HG02885 (cell line): ENCODE data around the gene ATAT1.
A peak's percentile ranks its signal among the peaks of the same experiment; 100 is the strongest.

Experiments used
- ATAC-seq: cut with Tn5 transposase; IDR thresholded peaks from one replicate; pipeline ENCODE4 v1.9.1; 2021; ENCODE audit warnings: mild to moderate bottlenecking; ENCODE audit not compliant: unreplicated experiment, poor library complexity

ATAT1 gene

DNA sequence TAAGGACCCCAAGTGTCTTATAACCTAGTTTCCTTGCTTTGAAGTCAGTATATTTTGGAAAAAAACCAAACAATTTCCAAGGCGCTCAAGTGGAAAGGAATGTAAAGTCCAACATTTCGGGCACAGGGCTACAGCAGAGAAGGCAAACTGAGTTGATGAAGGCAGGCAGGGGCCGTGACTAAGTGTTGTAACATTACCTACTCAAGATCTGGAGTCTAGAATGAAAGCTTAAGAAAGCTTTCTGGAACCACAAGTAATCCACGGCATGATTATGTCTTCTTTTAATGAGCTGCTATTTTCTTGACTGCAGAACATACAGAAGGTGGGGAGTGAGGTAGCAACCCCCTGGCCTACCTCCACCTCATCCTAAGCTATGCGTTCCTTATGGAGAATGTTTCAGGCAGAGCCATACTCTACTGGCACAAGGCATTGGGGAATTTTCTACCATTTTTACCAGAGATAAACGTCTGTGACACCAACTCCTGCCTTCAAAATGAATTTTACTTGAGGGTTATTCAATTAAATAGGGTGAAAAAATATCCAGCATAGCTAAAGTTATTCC, 13.9 kb upstream of the ATAT1 start:
- no peak for ATAC-seq

DNA sequence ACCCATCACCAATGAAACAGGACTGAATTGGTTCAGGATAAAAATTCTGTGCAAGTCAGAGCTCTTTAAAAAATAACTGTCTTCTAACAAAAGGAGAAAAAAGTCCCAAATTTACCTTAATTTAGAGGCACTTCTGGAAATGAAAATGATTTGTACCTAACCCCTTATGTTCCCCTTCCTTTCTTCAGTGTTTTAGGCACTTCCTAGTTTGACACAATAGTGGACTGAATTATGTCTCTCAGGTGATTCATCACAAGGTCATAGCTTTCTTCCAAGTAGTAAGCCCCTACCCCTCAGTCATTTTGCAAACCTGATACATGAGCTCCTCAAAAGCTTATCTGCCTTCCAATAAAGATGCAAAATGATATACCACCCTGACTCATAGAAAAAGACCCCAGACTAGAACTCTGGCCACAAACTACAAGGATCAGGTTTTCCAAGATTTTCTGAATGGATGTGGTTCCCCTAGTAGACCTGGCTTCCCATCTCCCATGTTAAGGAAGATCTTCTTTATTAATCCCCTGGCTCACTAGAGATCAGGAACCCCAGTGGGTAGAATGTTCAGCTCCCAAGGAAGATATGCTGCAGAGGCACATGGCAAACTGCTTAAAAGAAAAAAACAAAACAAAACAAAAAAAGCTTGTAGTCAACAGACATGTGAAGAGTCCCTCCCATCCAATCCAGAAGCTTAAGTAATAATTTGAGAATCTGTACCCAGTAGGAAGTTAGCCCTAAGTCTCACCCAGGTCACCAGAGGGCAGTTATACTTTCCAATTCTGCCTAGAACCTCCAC, 13.2 kb upstream of the ATAT1 start:
- ATAC-seq = no peak

DNA sequence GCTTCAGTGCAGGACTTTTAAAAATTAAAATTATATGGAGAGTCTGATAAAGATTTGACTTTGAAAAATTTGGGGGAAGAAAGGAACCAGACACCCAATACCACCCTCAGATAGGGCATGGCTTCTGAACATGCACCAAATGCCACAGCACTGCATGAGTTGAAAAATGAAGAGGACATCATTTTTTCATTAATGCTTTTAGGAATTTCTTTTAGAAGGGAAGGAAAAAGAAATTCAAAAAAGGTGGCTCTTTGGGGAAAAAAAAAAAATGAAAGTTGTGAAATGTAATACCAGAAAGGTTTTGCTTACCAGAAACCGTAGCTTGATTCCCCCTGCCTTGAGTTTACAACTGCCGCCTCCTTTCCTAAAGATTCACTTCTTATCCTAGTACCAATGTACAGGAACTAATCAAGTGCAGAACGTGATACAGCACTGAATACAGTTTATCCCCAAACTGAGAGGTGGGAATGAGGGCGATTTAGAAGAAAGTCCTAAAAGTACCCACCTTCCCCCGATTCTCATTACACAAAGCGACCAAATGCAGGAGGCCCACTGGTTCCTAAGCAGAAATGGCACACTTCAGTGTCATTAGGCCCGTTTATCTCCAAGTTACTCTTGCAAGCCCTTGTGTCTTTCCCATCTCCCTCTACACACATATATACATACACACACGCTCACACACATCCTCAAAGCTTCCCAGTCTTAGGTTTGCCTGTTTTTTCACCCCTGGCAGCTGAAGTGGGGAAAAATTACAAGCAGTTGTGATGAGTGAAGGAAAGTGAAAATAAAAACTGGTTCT, 12.4 kb upstream of the ATAT1 start:
- ATAC-seq = no peak

DNA sequence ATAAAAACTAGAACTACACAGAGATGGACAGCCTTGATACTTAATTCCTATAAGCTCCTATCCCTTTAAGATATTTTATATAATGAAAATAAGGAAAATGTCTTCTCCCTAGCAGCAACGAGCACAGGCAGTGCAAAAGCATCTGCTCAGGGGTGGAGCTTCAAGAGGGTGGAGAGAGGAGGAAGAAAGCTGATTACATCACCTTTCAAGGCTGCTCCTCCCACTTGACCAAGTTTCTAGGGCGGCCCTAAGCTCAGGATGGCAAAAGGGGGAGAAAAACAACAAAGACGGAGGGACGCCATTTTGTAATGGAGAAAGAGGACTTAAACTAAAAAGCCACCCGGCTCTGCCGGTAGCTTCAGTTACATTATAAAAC, 11.8 kb upstream of the ATAT1 start:
- peak; percentile 48 for ATAC-seq

DNA sequence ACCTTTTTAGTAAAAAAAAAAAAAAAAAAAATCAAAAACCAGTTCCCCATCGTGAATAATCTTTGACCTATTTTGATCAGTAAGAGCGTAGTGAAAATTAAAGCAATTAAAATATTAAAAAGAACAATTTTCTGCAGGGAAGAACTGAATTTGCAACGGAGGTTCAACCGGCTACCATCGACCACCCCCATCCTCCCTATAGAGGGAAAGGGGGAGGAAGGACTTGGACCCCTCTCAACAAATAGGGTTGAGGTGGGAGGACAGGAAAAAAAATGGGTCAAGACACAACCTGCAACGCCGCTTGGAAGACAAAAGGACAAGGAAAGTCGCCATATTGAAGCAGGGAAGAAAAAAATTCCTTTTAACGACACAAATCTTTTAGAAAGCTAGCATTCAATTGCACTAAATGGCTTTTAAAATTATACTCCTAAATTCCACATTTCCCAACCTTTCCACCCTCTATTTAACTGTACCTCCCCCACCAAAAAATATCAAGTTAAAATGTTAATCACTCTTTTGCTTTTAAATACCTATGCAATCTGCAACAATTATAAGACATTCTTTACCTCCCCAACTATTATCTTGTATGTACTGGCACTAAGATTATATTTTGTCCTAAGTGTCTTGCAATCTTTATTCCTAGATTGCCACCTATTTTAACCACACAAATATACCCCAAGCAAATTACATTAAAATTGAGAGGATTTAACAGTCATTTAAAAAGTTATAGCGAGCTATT, 11.3 kb upstream of the ATAT1 start:
- ATAC-seq = no peak

DNA sequence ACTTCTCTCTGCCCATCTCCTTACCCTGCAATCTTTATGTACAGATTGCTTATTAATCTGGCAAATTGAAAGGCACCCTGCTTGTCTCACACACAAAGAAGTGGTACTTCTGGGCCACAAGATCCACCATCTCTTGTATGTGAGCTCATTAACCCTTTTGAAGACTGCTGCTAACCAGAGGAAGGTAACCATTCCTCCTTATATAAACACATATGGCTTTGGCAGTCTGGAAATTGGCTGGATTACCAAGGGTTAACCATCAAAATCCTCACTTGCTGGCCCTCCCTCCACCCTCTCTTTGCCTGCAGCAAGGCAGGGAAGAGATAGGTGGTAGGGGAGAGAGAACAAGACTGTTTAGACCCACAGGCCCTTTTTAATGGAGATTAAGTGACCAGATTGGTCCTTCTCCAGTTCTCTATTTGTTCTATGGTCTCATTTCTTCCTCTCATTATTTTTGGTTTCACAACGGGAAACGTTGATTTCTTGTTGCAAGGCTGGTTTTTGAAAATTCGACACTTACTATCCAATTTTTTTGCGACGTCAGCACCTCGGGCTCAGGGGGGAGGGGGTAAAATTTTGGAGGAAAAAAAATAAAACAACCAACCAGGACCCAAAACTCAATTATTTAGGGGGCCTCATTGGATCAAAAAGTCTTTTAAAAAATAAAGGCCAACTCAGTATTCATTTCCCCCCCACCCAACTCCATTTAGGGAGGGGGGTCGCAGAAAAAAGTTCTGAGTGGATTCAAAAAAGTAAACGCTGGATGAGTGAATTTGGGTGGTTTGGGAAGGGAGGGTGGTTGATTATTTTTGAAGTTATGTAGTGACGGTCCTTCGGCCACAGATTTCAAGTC, 10.5 kb upstream of the ATAT1 start:
- ATAC-seq = no peak

DNA sequence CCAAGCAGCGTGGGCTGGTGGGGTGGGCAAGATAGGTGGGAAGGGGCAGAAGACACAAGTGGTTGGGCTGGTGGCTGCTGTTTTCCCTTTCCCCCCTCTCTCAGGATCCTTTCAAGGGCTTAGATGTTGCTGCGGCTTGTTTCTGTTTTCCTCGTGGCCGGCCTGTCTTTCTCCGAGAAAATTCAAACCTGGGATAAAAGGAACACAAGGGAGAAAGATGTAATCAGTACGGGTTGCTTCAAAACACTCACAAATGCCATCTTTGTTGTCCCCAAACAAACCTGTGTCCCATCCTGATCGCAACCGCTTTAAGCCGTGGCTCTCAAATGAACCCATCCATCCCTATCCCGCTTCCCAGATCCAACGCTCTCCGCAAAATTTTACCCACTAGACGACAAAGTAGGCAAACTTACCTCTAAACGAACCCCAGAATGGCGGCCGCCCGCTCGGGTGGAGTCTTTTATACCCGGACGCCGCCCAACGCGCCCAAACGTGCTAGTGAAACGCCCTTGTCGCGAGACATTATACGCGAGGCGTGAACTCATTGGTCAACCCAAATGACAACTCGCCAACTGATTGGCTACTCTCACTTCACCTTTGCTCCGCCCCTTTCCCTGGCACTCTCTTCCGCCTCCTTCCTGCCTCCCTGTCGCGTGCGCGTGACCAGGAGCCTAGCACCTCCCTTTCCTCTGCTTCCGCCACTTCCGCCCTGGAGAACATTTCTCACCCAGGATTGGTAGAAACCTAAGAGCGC, 9.7 kb upstream of the ATAT1 start, which contains the start of gene PPP1R10:
Gene PPP1R10, minus strand, starts transcription at position 433 of the 754 bp plus-strand sequence. CDS start 7,299 bp downstream, outside the sequence.
- peak; percentile 85 for ATAC-seq

DNA sequence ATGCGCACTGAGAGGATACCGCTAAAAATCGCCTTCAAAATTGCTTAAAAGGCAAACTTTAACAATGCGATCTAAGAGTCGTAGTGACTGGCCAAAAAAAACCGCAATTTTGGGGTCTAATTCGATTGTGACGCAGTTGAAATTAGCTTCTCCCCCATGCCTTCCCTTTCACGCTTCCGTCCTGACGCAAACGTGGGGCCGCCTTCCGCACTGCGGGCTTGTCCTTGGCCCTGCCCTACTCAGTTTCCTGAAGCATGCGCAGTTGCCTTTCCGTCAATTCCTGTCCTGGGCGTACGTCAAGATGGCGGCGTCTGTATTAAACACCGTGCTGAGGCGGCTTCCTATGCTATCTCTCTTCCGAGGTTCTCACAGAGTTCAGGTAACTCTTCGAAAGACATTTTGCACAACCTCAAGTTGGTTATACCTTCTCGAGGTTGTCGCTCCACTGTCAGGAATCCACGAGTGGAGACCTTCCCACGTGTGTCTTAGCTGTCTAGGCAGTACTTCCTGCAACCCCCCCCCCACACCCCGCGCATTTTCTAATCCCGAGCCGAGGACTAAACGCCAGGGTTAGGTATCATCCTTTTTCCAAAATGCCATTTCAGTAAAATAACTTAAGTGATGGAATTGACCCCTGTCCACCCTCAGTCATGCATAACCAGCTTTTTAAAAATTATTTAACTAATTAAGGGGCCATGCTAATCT, 9.0 kb upstream of the ATAT1 start, which contains the start of gene MRPS18B:
Gene MRPS18B, plus strand, starts transcription at position 276 of the 705 bp plus-strand sequence. Its CDS starts 26 bp downstream, at position 302.
- ATAC-seq = peak; percentile 77

DNA sequence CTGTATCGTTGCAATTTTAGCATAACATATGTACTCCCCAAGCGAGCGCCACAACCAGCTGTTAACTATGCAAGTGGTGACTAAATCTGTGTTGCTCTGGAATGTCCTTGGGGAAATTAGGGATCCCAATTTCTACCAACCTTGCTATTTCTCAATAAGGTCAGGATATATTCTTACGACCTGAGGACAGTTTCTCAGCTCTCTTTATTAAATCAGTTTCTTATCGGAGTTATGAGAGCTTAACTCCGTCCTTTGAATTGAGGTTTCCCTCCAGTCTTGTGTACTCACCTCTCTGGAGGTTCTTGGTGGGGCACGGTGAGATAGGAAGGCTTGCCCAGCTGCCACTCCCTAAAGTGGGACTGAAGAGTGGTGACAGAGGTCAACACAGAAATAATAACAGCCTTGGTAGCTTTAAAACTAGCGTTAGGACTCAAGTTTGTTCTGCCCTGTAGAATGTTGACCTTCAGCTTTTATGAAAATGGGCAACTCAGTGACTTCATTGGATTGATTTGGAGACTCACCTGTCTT, 8.3 kb upstream of the ATAT1 start:
- ATAC-seq = no peak

DNA sequence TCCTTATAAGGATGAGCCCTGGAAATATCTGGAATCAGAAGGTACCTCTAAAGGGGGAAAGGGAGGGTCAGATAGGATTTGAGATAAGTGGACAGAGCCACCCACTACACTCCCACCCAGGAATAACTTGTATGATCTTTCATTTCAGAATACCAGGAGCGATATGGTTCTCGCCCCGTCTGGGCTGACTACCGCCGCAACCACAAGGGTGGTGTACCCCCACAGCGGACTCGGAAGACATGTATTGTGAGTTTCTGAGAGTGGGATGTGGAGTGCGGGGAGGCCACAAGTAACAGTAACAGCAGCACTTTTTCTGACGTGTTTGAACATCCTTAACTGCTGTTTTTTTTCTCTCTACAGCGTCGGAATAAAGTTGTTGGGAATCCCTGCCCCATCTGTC, 7.1 kb upstream of the ATAT1 start:
- no peak for ATAC-seq

DNA sequence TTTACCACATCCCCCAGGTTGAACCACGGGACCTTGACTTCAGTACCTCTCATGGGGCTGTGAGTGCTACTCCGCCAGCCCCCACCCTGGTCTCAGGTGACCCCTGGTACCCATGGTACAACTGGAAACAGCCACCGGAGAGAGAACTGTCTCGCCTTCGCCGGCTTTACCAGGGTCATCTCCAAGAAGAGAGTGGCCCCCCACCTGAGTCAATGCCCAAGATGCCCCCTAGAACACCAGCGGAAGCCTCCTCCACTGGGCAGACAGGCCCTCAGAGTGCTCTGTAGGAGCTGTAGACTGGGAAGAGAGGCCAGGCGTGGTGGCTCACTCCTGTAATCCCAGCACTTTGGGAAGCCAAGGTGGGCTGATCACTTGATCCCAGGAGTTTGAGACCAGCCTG, 1.2 kb upstream of the ATAT1 start:
- ATAC-seq = no peak

DNA sequence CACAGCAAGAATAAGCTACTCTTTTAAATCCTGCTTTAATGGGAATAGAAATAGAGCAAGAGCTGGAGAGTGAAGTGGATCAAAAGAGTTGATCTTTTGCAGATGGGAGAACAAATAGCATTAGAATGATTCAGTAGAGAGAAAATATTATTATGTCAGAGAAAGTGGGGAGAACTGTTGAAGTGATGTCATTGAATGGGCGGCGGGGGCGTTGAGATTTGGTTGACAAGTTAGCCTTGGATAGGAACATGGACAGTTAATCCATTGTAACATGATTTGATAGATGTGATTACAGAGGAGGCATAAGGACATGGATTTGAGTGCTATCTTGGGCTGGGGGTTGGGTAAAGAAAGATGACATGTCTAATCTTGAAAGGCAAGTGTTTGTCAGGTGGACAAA, 9.2 kb downstream of the ATAT1 start:
- no peak for ATAC-seq

DNA sequence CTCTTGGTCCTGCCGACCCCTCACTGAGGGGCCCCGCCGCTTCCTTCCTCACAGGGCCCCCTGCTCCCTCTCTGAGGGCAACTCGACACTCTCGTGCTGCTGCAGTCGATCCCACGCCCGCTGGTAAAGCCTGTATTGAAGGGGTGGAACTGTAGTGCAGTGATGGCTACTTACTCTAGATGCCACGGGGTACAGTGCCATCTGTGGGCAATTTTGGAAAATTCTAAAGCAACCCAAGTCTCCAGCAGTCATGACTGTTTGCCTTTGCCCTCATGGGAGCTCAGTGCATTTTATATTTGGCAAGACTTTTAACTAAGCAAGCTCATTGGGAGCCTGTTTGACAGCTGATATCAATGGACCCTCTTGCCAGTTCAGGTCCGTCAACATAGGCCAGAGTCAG, 13.8 kb downstream of the ATAT1 start:
- ATAC-seq = no peak

DNA sequence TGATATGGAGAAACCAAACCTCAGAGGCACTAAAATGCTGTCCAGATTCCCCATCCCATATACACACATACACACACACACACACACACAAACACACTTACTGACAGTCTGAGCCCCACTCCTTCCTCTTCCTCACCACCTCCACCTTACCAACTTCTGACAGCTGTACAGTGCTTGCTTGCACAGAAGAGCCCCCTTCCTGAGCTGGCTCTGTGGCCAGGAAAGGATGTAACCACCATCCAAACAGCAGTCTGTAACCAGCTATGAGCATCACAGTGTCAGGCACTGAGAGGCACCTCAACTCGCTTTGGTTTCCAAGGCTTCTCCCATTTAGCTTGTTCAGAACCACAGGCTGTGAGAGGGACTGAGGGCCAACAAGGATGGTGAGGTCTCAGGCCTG, 14.4 kb downstream of the ATAT1 start:
- no peak for ATAC-seq

DNA sequence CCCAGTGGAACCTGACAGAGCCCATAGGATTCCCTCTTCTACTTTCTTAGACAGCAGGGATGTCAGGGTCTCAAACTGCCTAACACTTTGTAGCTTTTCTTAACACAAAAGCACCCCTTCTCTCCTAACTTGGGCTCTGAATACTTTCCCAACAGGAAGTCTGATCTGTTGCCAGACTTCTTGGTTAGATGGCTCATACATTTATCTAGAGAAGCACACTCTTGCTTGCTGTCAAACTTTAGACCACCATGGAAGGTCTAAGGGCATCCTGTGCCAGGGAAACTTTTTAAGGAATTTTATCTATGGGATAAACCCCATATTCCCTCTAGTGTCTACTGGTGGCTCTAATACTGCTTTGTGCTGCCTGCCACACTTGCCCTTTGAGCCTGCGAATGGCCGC, 17.0 kb downstream of the ATAT1 start:
- ATAC-seq = no peak

DNA sequence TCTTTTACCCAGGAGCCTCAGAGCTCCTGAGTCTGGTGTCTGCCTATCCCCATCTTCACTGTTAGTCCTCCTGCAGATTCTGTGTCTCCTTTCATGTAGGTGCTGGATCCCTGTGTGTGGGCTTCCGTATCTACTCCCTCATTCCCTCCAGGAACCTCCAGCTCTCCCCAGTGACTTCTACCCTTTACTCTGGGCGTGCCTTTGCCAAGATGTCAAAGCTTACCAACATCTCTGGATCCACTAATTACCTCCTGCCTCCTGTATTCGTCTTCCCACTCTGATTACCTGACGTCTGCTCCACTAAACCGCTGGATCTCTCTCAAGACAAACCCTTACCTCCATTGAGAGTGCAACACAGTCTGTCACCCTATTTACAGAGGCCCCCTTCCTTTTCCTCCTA, 18.1 kb downstream of the ATAT1 start:
- no peak for ATAC-seq

DNA sequence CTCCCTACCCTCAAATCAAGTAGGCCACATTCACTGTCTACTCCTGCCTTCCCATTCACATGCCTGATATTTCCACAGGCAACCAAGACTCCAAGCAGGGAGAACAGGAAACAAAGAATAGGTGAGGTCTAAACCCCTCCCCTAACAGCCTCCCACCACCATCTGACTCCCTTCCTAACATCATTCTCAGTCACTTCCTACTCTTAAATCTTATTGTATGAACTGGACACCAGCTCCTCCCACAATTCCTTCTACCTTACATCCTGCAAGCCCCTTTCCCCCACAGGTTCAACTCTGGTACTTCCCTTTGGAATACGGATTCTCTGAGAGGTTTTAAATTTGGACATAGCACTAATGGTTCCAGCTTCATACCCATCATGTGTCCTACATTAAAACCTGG, 19.3 kb downstream of the ATAT1 start:
- no peak for ATAC-seq
